Transverse colon (tissue), 4 donors: ENCODE measurements around the gene TEKT5. TPM values are rescaled to one million over a fixed set of nuclear protein-coding genes. Genes with fewer than 3 reads are reported as not detected.
A peak's percentile ranks its signal among the peaks of the same experiment; 100 is the strongest.

Experiments
- DNase-seq: peaks from one replicate; pipeline ENCODE4 v3.0.0-alpha.2; 2019
- H3K27ac ChIP-seq, 4 donors: fragments of 200-600 bp; sonication (generic); 2 replicates each; pipeline ENCODE4 v1.5.1; 2016 to 2018; ENCODE audit warnings: inconsistent platforms in 4 of 4
- H3K27me3 ChIP-seq: fragments of 200-600 bp; sonication (generic); 2 replicates; pipeline ENCODE4 v1.5.1; 2017; ENCODE audit warnings: inconsistent platforms
- H3K36me3 ChIP-seq, 4 donors: fragments of 200-600 bp; sonication (generic); 2 replicates each; pipeline ENCODE4 v1.5.1; 2017 to 2019; ENCODE audit warnings: inconsistent platforms in 4 of 4
- H3K4me1 ChIP-seq, 4 donors: fragments of 200-600 bp; sonication (generic); 2 replicates each; pipeline ENCODE4 v1.5.1; 2017 to 2020; ENCODE audit warnings: inconsistent platforms in 4 of 4
- H3K4me3 ChIP-seq, 4 donors: fragments of 200-600 bp; sonication (generic); 1 replicate in 1 of 4; 2 replicates in 3 of 4; pipeline versions ENCODE4 v1.5.1 to v1.6.1; 2017 to 2019; ENCODE audit warnings: inconsistent platforms in 4 of 4
- H3K9me3 ChIP-seq, 2 donors: fragments of 200-600 bp; sonication (generic); 2 replicates each; pipeline ENCODE4 v1.5.1; 2017 to 2019; ENCODE audit warnings: inconsistent platforms in 2 of 2
- EP300 ChIP-seq: sonication (generic); formaldehyde crosslinking; IDR thresholded peaks from one replicate; pipeline ENCODE4 v1.6.1; 2017; ENCODE audit warnings: antibody characterized with exemption, low read depth
- POLR2A ChIP-seq: fragments of 450-650 bp; IDR thresholded peaks from one replicate; pipeline ENCODE4 v1.6.1; 2016; ENCODE audit warnings: antibody characterized with exemption, mild to moderate bottlenecking, moderate library complexity
- POLR2AphosphoS5 ChIP-seq, 3 donors: sonication (generic); formaldehyde crosslinking; IDR thresholded peaks; one replicate each; pipeline ENCODE4 v1.6.1; 2016; ENCODE audit warnings: antibody characterized with exemption in 3 of 3
- WGBS, 2 donors: methylation state at CpG; one replicate each; pipeline ENCODE4 v1.1.5; 2018; ENCODE audit warnings: low coverage in 1 of 2; 5-methylcytosine and 5-hydroxymethylcytosine counted together
- in situ Hi-C, 4 donors: fragments of 200-750 bp; cut with MboI; loops; one replicate each; pipeline versions ENCODE4 v1.15.0 to v1.15.1; 2017; ENCODE audit warnings: low sequenced_read_pairs in 3 of 4, low pct_ligation_motif_present in 1 of 4, low pct_unique_long_range_greater_than_20kb in 1 of 4
- intact Hi-C: fragments of 100-400 bp; cut with DNase I; formaldehyde crosslinking; loops from one replicate; pipeline ENCODE4 v1.15.1; 2023; ENCODE audit warnings: low total_unique reads
- total RNA-seq, 4 donors: library from RNA; depleted of rRNA; stranded (reverse); fragments of >200 nt; gene quantifications; one replicate each; pipeline ENCODE4 v1.1.0, GENCODE V29; 2016
- TF ChIP-seq, protein P1 (sequence below), 5 experiments: fragments of 200-600 bp in 3 of 5; fragments of 450-650 bp in 2 of 5; sonication (generic) in 3 of 5; IDR thresholded peaks; 1 replicate in 2 of 5; 2 replicates in 3 of 5; pipeline ENCODE4 v1.5.1; 2016 to 2017; ENCODE audit warnings: antibody characterized with exemption in 5 of 5, inconsistent platforms in 3 of 5, mild to moderate bottlenecking in 2 of 5, moderate library complexity in 1 of 5

The TEKT5 gene
- total RNA-seq, 4 donors from 2014 or later = 2.5 TPM; not detected in 3

- no peaks in the 10 kb centered on the region for H3K9me3 ChIP-seq
- no peak for DNase-seq
- in situ Hi-C loops = no loop called here
- 38 to 67% methylated on average over 2 to 5 of the region's 5 CpGs for WGBS, 2 donors
- no peaks in the 10 kb centered on the region for H3K27me3 ChIP-seq
- H3K4me1 ChIP-seq = peaks cover 0 to 12% (median 0%) of the 10 kb centered on the region in 4 donors
- TF ChIP-seq POLR2A (no peak), POLR2AphosphoS5 (IDR thresholded peaks at IDR 0.05) (no peak), EP300 (no peak)
- TF ChIP-seq, protein P1, sequence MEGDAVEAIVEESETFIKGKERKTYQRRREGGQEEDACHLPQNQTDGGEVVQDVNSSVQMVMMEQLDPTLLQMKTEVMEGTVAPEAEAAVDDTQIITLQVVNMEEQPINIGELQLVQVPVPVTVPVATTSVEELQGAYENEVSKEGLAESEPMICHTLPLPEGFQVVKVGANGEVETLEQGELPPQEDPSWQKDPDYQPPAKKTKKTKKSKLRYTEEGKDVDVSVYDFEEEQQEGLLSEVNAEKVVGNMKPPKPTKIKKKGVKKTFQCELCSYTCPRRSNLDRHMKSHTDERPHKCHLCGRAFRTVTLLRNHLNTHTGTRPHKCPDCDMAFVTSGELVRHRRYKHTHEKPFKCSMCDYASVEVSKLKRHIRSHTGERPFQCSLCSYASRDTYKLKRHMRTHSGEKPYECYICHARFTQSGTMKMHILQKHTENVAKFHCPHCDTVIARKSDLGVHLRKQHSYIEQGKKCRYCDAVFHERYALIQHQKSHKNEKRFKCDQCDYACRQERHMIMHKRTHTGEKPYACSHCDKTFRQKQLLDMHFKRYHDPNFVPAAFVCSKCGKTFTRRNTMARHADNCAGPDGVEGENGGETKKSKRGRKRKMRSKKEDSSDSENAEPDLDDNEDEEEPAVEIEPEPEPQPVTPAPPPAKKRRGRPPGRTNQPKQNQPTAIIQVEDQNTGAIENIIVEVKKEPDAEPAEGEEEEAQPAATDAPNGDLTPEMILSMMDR (IDR thresholded peaks at IDR 0.05) = no peak
- H3K4me3 ChIP-seq = no peak overlapping the region
- no peak overlapping the region for H3K27ac ChIP-seq
- intact Hi-C loops = no loop called here
- H3K36me3 ChIP-seq = no peaks in the 10 kb centered on the region
Observed at GRCh38 chr16:10584981-10585438, 109.7 kb downstream of the TEKT5 start.

- no peak for DNase-seq
- no peaks in the 10 kb centered on the region for H3K36me3 ChIP-seq
- H3K4me1 ChIP-seq = peaks cover 8 to 25% (median 10%) of the 10 kb centered on the region in 4 donors
- TF ChIP-seq POLR2A (no peak), EP300 (no peak), POLR2AphosphoS5 (IDR thresholded peaks at IDR 0.05) (no peak)
- TF ChIP-seq, protein P1 (IDR thresholded peaks at IDR 0.05) = no peak
- WGBS, 2 donors = 87 to 100% methylated on average over 2 to 4 of the region's 4 CpGs
- H3K9me3 ChIP-seq = no peaks in the 10 kb centered on the region
- H3K27ac ChIP-seq = no peak overlapping the region
- H3K4me3 ChIP-seq = no peak overlapping the region
- H3K27me3 ChIP-seq = no peaks in the 10 kb centered on the region
- in situ Hi-C loops = no loop called here
- intact Hi-C loops = no loop called here
Observed at GRCh38 chr16:10583269-10583668, 111.5 kb downstream of the TEKT5 start.

- WGBS, 2 donors = 50 to 55% methylated on average over 1 to 2 of the region's 2 CpGs
- TF ChIP-seq EP300 (no peak), POLR2A (no peak), POLR2AphosphoS5 (IDR thresholded peaks at IDR 0.05) (no peak)
- TF ChIP-seq, protein P1 (IDR thresholded peaks at IDR 0.05) = no peak
- H3K4me3 ChIP-seq = no peak overlapping the region
- no peaks in the 10 kb centered on the region for H3K9me3 ChIP-seq
- DNase-seq = no peak
- peak overlapping the region; percentile 92 to 99 (median 94) for H3K27ac ChIP-seq
- H3K4me1 ChIP-seq = peaks cover 13 to 43% (median 28%) of the 10 kb centered on the region in 4 donors
- no peaks in the 10 kb centered on the region for H3K36me3 ChIP-seq
- intact Hi-C loops (no loop called here), in situ Hi-C loops (no loop called here)
- no peaks in the 10 kb centered on the region for H3K27me3 ChIP-seq
Observed at GRCh38 chr16:10581507-10581906, 113.2 kb downstream of the TEKT5 start.

DNA sequence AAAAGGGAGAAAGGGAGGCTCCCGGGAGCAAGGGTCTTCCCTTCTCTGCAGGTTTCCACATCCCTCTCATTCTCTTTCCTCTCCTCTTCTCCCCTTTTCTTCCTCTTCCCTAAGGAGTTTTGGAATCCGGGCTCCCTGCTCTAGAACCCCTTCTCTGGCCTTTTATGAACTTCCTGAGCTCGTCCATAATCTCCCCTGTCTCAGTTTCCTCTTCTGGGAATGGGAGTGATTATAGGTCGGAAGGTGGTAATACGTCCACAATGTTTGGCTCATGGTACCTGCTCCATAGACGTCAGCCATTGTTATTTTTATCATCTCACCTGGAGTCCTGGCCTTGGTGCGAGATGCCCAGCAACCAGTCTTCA lies 113.9 kb downstream of the TEKT5 start:
- no peaks in the 10 kb centered on the region for H3K9me3 ChIP-seq
- no peaks in the 10 kb centered on the region for H3K27me3 ChIP-seq
- H3K36me3 ChIP-seq = no peaks in the 10 kb centered on the region
- peaks cover 13 to 48% (median 29%) of the 10 kb centered on the region in 4 donors for H3K4me1 ChIP-seq
- intact Hi-C loops = no loop called here
- 0 to 20% methylated on average over 1 to 7 of the region's 7 CpGs for WGBS, 2 donors
- TF ChIP-seq EP300 (no peak), POLR2A (no peak), POLR2AphosphoS5 (IDR thresholded peaks at IDR 0.05) (no peak)
- TF ChIP-seq, protein P1 (IDR thresholded peaks at IDR 0.05) = no peak
- peak overlapping the region; percentile 75 to 92 (median 82) for H3K4me3 ChIP-seq
- peak overlapping the region; percentile 92 to 99 (median 94) for H3K27ac ChIP-seq
- no peak for DNase-seq
- in situ Hi-C loops = no loop called here
